Measurements from ENCODE around the gene DYNC1LI2.

The DYNC1LI2 gene

GRCh38 chr16:66776457-66776856, 25.0 kb upstream of the DYNC1LI2 start:
- CTCF ChIA-PET, result interaction anchor here (0.6 to 0.7 kb wide), 2 partner anchors 383 to 402 kb away, joined by 3 to 4 read pairs; partner anchors contain the start of genes FBXL8 and TRADD
- DNase-seq (ENCODE audit: low spot score), result no peak
- H3K27ac ChIP-seq, result no peak overlapping the region
- POLR2A ChIA-PET (ENCODE audit: low non-redundant PET), result no interaction called here
- TF ChIP-seq CTCF (conservative IDR thresholded peaks at IDR 0.05; ENCODE audit: low read depth), result no peak

- TF ChIP-seq CTCF (conservative IDR thresholded peaks at IDR 0.05; ENCODE audit: low read depth), result no peak
- no peak overlapping the region for H3K27ac ChIP-seq
- ChIA-PET CTCF (interaction anchor here (0.6 to 0.7 kb wide), 2 partner anchors 23 to 95 kb away, joined by 4 to 6 read pairs; no protein-coding TSS in a partner anchor), POLR2A (ENCODE audit: low non-redundant PET) (no interaction called here)
- no peak for DNase-seq (ENCODE audit: low spot score)
Measured at GRCh38 chr16:66774981-66775380, 23.6 kb upstream of the DYNC1LI2 start.

- no peak for DNase-seq (ENCODE audit: low spot score)
- TF ChIP-seq CTCF (conservative IDR thresholded peaks at IDR 0.05; ENCODE audit: low read depth), result no peak
- POLR2A ChIA-PET (ENCODE audit: low non-redundant PET), result no interaction called here
- CTCF ChIA-PET, result no interaction called here
- H3K27ac ChIP-seq, result no peak overlapping the region
Measured at GRCh38 chr16:66758086-66758485, 6.7 kb upstream of the DYNC1LI2 start.

- ChIA-PET CTCF (no interaction called here), POLR2A (ENCODE audit: low non-redundant PET) (no interaction called here)
- DNase-seq (ENCODE audit: low spot score), result no peak
- TF ChIP-seq CTCF (conservative IDR thresholded peaks at IDR 0.05; ENCODE audit: low read depth), result no peak
- H3K27ac ChIP-seq, result no peak overlapping the region
Measured at GRCh38 chr16:66754819-66755218, 3.4 kb upstream of the DYNC1LI2 start.

- CTCF ChIA-PET, result no interaction called here
- TF ChIP-seq CTCF (conservative IDR thresholded peaks at IDR 0.05; ENCODE audit: low read depth), result no peak
- POLR2A ChIA-PET (ENCODE audit: low non-redundant PET), result no interaction called here
- no peak for DNase-seq (ENCODE audit: low spot score)
- H3K27ac ChIP-seq, result no peak overlapping the region
Measured at GRCh38 chr16:66754211-66754610, 2.8 kb upstream of the DYNC1LI2 start.

GRCh38 chr16:66752958-66753357, 1.5 kb upstream of the DYNC1LI2 start:
- TF ChIP-seq CTCF (conservative IDR thresholded peaks at IDR 0.05; ENCODE audit: low read depth), result no peak
- ChIA-PET POLR2A (ENCODE audit: low non-redundant PET) (no interaction called here), CTCF (interaction anchor here (2.0 kb wide), 1 partner anchor 90 kb away, joined by 8 read pairs; no protein-coding TSS in a partner anchor)
- H3K27ac ChIP-seq, result no peak overlapping the region
- no peak for DNase-seq (ENCODE audit: low spot score)
